HepG2 (cell line): Measurements from ENCODE around the gene ZC3H4.

Experiments used
- CTCF ChIP-seq: sonication (generic); formaldehyde crosslinking; IDR thresholded peaks from 2 replicates; pipeline ENCODE4 v1.5.0; 2020; ENCODE audit warnings: mild to moderate bottlenecking, missing genetic modification reagents, moderate library complexity
- RFX5 ChIP-seq: IDR thresholded peaks from 2 replicates; pipeline ENCODE4 v1.6.1; 2011; ENCODE audit warnings: low read depth, low read length, improper control_type of control experiment
- RFXANK ChIP-seq: IDR thresholded peaks from 2 replicates; pipeline ENCODE4 v1.6.1; 2016
- SMAD3 ChIP-seq: sonication (generic); formaldehyde crosslinking; IDR thresholded peaks from 2 replicates; pipeline ENCODE4 v1.4.0; 2020; ENCODE audit warnings: missing genetic modification reagents
- TCF12 ChIP-seq, 2 experiments: fragments of 450-650 bp in 1 of 2; sonication (generic) in 1 of 2; formaldehyde crosslinking in 1 of 2; IDR thresholded peaks; 2 replicates each; pipeline versions ENCODE4 v1.6.1 to v1.8.0; 2017 to 2022; ENCODE audit warnings: antibody characterized with exemption in 1 of 2, mild to moderate bottlenecking in 1 of 2, missing genetic modification reagents in 1 of 2, moderate library complexity in 1 of 2
- ZNF274 ChIP-seq: sonication (generic); formaldehyde crosslinking; IDR thresholded peaks from 2 replicates; pipeline ENCODE4 v1.5.1; 2020; ENCODE audit warnings: mild to moderate bottlenecking, missing genetic modification reagents

- TF ChIP-seq ZNF274 (no peak), CTCF (CRISPR knock-in tag) (no peak), RFX5 (no peak), RFXANK (CRISPR knock-in tag) (no peak), SMAD3 (no peak), TCF12 (IDR thresholded peaks at IDR 0.05) (no peak), TCF12 (CRISPR knock-in tag; IDR thresholded peaks at IDR 0.05) (no peak)
Measured at GRCh38 chr19:47129579-47129978, 16.0 kb upstream of the ZC3H4 start.
